Measurements from ENCODE around the gene DNAH17.

- TF ChIP-seq CTCF (IDR thresholded peaks at IDR 0.05) (no peak), POLR2A (IDR thresholded peaks at IDR 0.05) (no peak)
These were observed 162.7 kb downstream of the DNAH17 start for GRCh38 chr17:78414178-78415162.

Data from lower leg skin (tissue), 3 donors.